ENCODE results near the gene SOX18.

The SOX18 gene

DNA sequence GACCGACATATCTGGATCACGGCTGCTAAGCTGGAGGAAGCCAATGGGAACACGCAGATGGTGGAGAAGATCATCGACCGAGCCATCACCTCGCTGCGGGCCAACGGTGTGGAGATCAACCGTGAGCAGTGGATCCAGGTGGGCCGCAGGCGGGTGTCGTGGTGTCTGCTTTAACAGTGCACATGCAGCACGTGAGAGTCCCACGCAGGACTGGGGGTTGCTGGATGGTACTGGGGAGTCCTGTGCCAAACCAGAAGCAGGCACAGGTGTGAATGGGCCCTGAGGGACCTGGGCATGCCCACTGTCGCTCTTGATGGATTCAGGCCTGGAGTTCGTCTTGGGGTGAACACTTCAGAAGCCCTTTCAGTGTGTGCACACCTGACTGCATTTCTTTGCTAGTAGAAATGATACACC is 38.1 kb downstream of the SOX18 start:
- TF ChIP-seq, protein P1, sequence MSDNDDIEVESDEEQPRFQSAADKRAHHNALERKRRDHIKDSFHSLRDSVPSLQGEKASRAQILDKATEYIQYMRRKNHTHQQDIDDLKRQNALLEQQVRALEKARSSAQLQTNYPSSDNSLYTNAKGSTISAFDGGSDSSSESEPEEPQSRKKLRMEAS (IDR thresholded peaks at IDR 0.05; ENCODE audit: low read depth, low read length): no peak
- TF ChIP-seq, protein P2, sequence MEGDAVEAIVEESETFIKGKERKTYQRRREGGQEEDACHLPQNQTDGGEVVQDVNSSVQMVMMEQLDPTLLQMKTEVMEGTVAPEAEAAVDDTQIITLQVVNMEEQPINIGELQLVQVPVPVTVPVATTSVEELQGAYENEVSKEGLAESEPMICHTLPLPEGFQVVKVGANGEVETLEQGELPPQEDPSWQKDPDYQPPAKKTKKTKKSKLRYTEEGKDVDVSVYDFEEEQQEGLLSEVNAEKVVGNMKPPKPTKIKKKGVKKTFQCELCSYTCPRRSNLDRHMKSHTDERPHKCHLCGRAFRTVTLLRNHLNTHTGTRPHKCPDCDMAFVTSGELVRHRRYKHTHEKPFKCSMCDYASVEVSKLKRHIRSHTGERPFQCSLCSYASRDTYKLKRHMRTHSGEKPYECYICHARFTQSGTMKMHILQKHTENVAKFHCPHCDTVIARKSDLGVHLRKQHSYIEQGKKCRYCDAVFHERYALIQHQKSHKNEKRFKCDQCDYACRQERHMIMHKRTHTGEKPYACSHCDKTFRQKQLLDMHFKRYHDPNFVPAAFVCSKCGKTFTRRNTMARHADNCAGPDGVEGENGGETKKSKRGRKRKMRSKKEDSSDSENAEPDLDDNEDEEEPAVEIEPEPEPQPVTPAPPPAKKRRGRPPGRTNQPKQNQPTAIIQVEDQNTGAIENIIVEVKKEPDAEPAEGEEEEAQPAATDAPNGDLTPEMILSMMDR (IDR thresholded peaks at IDR 0.05; ENCODE audit: low read depth, low read length): no peak
- TF ChIP-seq MYC (IDR thresholded peaks at IDR 0.05; ENCODE audit: low read depth, low read length) (no peak), POLR2A (IDR thresholded peaks at IDR 0.05; ENCODE audit: extremely low read depth, insufficient read length) (no peak)
- no peak for DNase-seq (ENCODE audit: low read depth)
- H3K4me3 ChIP-seq (ENCODE audit: low read depth, low read length): no peak overlapping the region

DNA sequence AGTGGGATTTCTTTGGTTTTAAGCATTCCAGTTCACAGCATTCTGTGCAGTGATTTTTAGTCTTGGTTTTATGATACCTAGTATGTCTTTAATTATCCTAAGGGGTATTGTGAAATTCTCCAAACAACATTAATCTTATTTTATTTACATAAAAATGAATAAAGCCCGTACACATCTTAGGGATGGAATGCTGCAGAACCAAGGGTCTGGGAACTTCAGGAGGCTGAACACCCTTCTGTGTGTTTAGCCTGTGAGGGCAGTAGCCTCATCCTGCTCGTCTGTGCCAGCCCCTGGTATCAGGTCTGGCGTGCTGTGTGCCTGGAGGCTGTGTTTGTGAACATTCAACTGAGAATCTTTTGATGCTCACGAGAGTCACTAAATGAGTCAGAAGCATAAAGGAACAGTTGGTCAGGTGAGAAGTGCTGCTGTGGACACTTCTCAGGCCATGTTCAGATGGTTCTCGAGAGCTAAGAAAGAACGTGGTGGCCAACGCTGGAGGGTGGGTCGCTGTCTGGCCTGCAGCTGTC is 38.7 kb downstream of the SOX18 start:
- no peak for DNase-seq (ENCODE audit: low read depth)
- no peak overlapping the region for H3K4me3 ChIP-seq (ENCODE audit: low read depth, low read length)
- TF ChIP-seq POLR2A (IDR thresholded peaks at IDR 0.05; ENCODE audit: extremely low read depth, insufficient read length): no peak
- TF ChIP-seq, protein P1 (IDR thresholded peaks at IDR 0.05; ENCODE audit: low read depth, low read length): no peak

DNA sequence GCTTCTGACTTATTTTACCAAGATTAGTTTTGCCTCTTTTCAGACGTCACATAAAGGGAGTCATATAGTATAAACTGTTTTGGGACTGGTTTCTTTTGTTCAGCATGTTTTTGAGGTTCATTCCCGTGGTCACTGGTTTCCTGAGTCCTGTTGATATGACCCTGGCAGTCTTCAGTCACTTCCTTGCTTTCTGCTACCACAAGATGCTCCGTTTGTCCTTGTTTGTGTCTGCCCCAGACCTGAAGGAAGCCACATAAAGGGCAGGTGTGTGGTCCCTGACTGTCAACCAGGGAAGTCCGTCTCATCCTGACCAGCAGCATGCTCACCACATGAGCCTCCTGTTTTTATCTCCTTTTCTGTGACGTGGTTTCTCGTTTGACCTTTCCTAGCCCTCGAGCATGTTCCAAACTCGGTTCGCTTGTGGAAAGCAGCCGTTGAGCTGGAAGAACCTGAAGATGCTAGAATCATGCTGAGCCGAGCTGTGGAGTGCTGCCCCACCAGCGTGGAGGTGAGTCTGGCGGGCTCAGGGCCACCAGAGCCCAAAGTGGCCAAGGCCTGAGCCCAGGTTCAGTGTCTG is 39.5 kb downstream of the SOX18 start:
- TF ChIP-seq, protein P2 (IDR thresholded peaks at IDR 0.05; ENCODE audit: low read depth, low read length): no peak
- no peak for TF ChIP-seq MYC (IDR thresholded peaks at IDR 0.05; ENCODE audit: low read depth, low read length)
- TF ChIP-seq, protein P1 (IDR thresholded peaks at IDR 0.05; ENCODE audit: low read depth, low read length): no peak
- TF ChIP-seq POLR2A (IDR thresholded peaks at IDR 0.05; ENCODE audit: extremely low read depth, insufficient read length): no peak
- H3K4me3 ChIP-seq (ENCODE audit: low read depth, low read length): no peak overlapping the region
- no peak for DNase-seq (ENCODE audit: low read depth)

DNA sequence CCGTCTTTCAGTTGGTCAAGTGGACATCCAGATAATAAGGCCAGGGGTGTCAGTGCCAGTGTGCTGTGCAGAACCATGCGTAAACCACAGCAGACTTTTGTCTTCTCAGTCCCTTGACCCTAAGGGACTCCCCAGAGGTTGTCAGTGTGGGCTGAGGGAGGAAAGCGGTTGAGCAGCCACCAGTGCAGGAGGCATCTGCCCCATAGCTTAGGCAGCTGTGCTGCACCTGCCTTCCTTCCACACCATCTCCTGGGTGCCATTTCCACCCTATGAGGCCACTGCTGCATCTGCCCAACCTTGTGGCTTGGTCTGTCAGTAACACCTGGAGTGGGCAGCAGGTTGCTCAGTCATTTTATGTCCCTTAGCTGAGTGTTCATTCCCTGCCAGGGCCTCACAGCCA is 42.5 kb downstream of the SOX18 start:
- no peak overlapping the region for H3K4me3 ChIP-seq (ENCODE audit: low read depth, low read length)
- no peak for DNase-seq (ENCODE audit: low read depth)
- TF ChIP-seq MYC (IDR thresholded peaks at IDR 0.05; ENCODE audit: low read depth, low read length) (no peak), POLR2A (IDR thresholded peaks at IDR 0.05; ENCODE audit: extremely low read depth, insufficient read length) (no peak)
- TF ChIP-seq, protein P2 (IDR thresholded peaks at IDR 0.05; ENCODE audit: low read depth, low read length): no peak
- TF ChIP-seq, protein P1 (IDR thresholded peaks at IDR 0.05; ENCODE audit: low read depth, low read length): no peak

DNA sequence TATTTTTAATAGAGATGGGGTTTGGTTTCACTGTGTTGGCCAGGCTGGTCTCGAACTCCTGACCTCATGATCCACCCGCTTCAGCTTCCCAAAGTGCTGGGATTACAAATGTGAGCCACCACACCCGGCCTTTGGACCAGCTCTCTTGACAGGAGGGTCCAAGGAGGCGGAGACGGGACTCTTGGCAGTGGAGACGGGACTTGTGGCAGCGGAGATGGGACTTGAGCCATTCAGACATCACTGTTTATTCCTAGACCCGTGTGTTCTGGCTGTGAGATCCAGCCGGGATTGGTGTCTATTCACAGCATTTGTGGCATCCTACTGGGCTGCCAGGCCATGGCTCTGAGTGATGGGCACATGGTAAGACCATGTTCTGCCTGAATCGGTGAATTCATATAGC is 42.9 kb downstream of the SOX18 start:
- TF ChIP-seq, protein P1 (IDR thresholded peaks at IDR 0.05; ENCODE audit: low read depth, low read length): no peak
- TF ChIP-seq, protein P2 (IDR thresholded peaks at IDR 0.05; ENCODE audit: low read depth, low read length): no peak
- DNase-seq (ENCODE audit: low read depth): no peak
- H3K4me3 ChIP-seq (ENCODE audit: low read depth, low read length): no peak overlapping the region

DNA sequence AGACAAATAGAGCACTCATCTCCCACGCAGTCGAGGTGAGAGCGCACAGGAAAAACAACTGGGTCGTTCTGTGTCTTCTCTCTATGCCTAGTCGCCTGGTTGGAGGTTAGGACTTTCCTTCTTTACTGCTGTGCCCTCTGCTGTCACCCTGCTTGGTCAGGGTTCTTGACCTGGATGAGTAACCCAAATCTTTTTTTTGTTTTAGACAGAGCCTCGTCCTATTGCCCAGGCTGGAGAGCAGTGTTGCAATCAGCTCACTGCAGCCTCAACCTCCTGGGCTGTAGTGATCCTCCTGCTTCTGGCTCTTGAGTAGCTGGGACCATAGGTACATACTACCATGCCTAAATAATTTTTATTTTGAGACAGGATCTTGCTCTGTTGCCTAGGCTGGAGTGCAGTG is 44.0 kb downstream of the SOX18 start:
- DNase-seq (ENCODE audit: low read depth): peak; percentile 25
- TF ChIP-seq, protein P1 (IDR thresholded peaks at IDR 0.05; ENCODE audit: low read depth, low read length): no peak
- TF ChIP-seq MYC (IDR thresholded peaks at IDR 0.05; ENCODE audit: low read depth, low read length): no peak
- TF ChIP-seq, protein P2 (IDR thresholded peaks at IDR 0.05; ENCODE audit: low read depth, low read length): no peak
- TF ChIP-seq POLR2A (IDR thresholded peaks at IDR 0.05; ENCODE audit: extremely low read depth, insufficient read length): no peak
- H3K4me3 ChIP-seq (ENCODE audit: low read depth, low read length): no peak overlapping the region
